Gastrocnemius medialis (tissue), 4 donors: Measurements from ENCODE around the gene ZXDC. TPM values are rescaled to one million over a fixed set of nuclear protein-coding genes. Genes with fewer than 3 reads are reported as not detected.

Experiments used
- ATAC-seq, 2 donors: fragments of 150-250 bp; one replicate each; pipeline ENCODE4 v1.9.1; 2016
- DNase-seq, 2 donors: peaks; one replicate each; pipeline ENCODE4 v3.0.0-alpha.2; 2019
- H3K27ac ChIP-seq, 4 donors: fragments of 200-600 bp; sonication (generic); 1 replicate in 1 of 4; 2 replicates in 3 of 4; pipeline ENCODE4 v1.5.1; 2016 to 2018; ENCODE audit warnings: mild to moderate bottlenecking in 2 of 4, moderate library complexity in 1 of 4
- H3K27me3 ChIP-seq, 3 donors: fragments of 200-600 bp; sonication (generic) in 2 of 3; 1 replicate in 1 of 3; 2 replicates in 2 of 3; pipeline versions ENCODE4 v1.5.1 to v1.6.0; 2016 to 2019; ENCODE audit warnings: mild to moderate bottlenecking in 1 of 3, moderate library complexity in 1 of 3
- H3K36me3 ChIP-seq, 2 donors: fragments of 200-600 bp; sonication (generic) in 1 of 2; one replicate each; pipeline ENCODE4 v1.5.1; 2017 to 2018
- H3K4me1 ChIP-seq, 2 donors: fragments of 200-600 bp; sonication (generic) in 1 of 2; one replicate each; pipeline ENCODE4 v1.5.1; 2016 to 2017; ENCODE audit warnings: mild to moderate bottlenecking in 2 of 2
- H3K4me3 ChIP-seq, 4 donors: fragments of 200-600 bp; sonication (generic) in 3 of 4; 1 replicate in 1 of 4; 2 replicates in 3 of 4; pipeline ENCODE4 v1.5.1; 2016 to 2019; ENCODE audit warnings: mild to moderate bottlenecking in 2 of 4
- H3K9me3 ChIP-seq, 3 donors: fragments of 200-600 bp; sonication (generic) in 2 of 3; 1 replicate in 1 of 3; 2 replicates in 2 of 3; pipeline ENCODE4 v1.5.1; 2016 to 2019
- POLR2A ChIP-seq, 2 donors: fragments of 450-650 bp; IDR thresholded peaks; one replicate each; pipeline ENCODE4 v1.6.1; 2017; ENCODE audit warnings: antibody characterized with exemption in 2 of 2, mild to moderate bottlenecking in 2 of 2, moderate library complexity in 2 of 2
- in situ Hi-C, 4 donors: fragments of 200-750 bp; cut with MboI; loops; one replicate each; pipeline versions ENCODE4 v1.15.0 to v1.8.0; 2017; ENCODE audit warnings: low sequenced_read_pairs in 4 of 4
- intact Hi-C: fragments of 100-400 bp; cut with DNase I; formaldehyde crosslinking; loops from one replicate; pipeline ENCODE4 v1.15.1; 2023; ENCODE audit warnings: low total_unique reads
- total RNA-seq, 4 donors: library from RNA; depleted of rRNA; stranded (reverse); fragments of >200 nt; gene quantifications; one replicate each; pipeline versions ENCODE4 v1.1.0 to v1.2.3, GENCODE V29; 2016
- TF ChIP-seq, protein P1 (sequence below), 5 experiments: fragments of 450-650 bp in 3 of 5; fragments of 200-600 bp in 2 of 5; sonication (generic) in 2 of 5; IDR thresholded peaks in 4 of 5; conservative IDR thresholded peaks in 1 of 5; 1 replicate in 4 of 5; 2 replicates in 1 of 5; pipeline ENCODE4 v1.5.1; 2016 to 2019; ENCODE audit warnings: antibody characterized with exemption in 5 of 5, mild to moderate bottlenecking in 3 of 5, moderate library complexity in 3 of 5

The ZXDC gene
- total RNA-seq, 4 donors from 2014 or later: 40.9 to 54.2 (median 45.4) TPM

DNA sequence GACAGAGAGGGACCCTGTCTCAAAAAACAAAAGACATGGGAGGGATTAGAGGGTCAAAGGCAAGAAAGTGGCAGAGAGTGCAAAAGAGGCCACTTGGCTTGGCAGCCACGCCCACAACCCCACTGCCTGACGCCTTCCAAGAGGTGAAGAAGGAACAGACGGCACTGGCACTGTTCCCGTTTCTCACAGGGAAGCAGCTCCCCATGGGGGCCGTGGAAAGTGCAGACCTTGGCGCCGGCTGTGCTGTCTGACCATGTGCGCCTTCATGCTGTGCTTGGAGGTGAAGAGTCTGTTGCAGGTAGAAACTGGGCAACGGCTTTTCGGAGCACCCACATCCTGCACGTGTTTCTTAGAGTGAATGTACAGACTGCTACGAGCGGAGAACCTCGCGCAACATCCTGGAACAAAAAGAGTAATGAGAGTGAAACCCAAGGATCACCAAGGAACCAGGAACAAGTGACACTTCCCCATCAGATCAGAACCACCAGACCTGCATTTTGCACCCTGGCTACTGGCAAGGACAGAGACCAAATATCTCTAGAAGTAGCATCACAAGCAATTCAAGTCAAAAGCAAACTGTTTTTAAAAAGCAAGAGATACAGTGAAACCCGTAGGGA is 9.7 kb downstream of the ZXDC start:
- TF ChIP-seq POLR2A (IDR thresholded peaks at IDR 0.05): no peak
- TF ChIP-seq, protein P1, sequence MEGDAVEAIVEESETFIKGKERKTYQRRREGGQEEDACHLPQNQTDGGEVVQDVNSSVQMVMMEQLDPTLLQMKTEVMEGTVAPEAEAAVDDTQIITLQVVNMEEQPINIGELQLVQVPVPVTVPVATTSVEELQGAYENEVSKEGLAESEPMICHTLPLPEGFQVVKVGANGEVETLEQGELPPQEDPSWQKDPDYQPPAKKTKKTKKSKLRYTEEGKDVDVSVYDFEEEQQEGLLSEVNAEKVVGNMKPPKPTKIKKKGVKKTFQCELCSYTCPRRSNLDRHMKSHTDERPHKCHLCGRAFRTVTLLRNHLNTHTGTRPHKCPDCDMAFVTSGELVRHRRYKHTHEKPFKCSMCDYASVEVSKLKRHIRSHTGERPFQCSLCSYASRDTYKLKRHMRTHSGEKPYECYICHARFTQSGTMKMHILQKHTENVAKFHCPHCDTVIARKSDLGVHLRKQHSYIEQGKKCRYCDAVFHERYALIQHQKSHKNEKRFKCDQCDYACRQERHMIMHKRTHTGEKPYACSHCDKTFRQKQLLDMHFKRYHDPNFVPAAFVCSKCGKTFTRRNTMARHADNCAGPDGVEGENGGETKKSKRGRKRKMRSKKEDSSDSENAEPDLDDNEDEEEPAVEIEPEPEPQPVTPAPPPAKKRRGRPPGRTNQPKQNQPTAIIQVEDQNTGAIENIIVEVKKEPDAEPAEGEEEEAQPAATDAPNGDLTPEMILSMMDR (IDR thresholded peaks at IDR 0.05 in 4 of 5, conservative IDR thresholded peaks at IDR 0.05 in 1 of 5): no peak
- Histone ChIP-seq H3K27me3 (no peaks in the 10 kb centered on the region), H3K36me3 (peaks cover 0 to 62% of the 10 kb centered on the region in 2 donors), H3K9me3 (no peaks in the 10 kb centered on the region), H3K4me1 (peaks cover 89 to 95% of the 10 kb centered on the region in 2 donors), H3K4me3 (no peak overlapping the region), H3K27ac (peak overlapping the region; percentile 94 to 97 (median 96))
- in situ Hi-C loops: no loop called here
- intact Hi-C loops: loop anchor here (10.0 kb wide), 1 partner anchor 841 kb away; no protein-coding TSS in a partner anchor
- ATAC-seq (no peak), DNase-seq (no peak)

DNA sequence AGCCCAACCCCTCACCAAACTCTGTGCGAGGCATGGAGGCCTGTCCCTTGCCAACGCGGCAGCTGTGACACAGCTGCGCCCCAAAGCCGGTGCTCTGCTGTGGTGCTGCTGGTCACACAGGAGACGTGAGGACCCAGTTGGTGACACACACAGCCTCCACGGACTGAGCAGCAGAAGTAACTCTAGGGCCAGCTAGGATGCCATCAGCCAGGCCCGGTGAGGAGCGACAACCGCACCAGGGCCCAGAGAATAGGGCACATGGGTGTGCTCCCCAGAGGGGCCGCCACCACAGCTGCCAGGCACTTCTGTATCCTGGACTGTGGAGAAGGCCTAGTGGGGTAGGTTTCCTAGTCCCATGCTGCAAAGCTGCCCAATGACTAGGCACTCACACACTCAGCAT is 10.7 kb downstream of the ZXDC start:
- in situ Hi-C loops (no loop called here), intact Hi-C loops (loop anchor here (5.0 to 10.0 kb wide), 2 partner anchors 283 to 840 kb away; partner anchors contain the start of gene ALDH1L1)
- TF ChIP-seq, protein P1 (IDR thresholded peaks at IDR 0.05 in 4 of 5, conservative IDR thresholded peaks at IDR 0.05 in 1 of 5): no peak
- TF ChIP-seq POLR2A (IDR thresholded peaks at IDR 0.05): no peak
- ATAC-seq (no peak), DNase-seq (no peak)
- no peak overlapping the region for H3K4me3 ChIP-seq
- H3K27me3 ChIP-seq: no peaks in the 10 kb centered on the region
- peaks cover 88 to 95% of the 10 kb centered on the region in 2 donors for H3K4me1 ChIP-seq
- H3K36me3 ChIP-seq: peaks cover 0 to 64% of the 10 kb centered on the region in 2 donors
- no peaks in the 10 kb centered on the region for H3K9me3 ChIP-seq
- peak overlapping the region; percentile 94 to 97 (median 96) for H3K27ac ChIP-seq

DNA sequence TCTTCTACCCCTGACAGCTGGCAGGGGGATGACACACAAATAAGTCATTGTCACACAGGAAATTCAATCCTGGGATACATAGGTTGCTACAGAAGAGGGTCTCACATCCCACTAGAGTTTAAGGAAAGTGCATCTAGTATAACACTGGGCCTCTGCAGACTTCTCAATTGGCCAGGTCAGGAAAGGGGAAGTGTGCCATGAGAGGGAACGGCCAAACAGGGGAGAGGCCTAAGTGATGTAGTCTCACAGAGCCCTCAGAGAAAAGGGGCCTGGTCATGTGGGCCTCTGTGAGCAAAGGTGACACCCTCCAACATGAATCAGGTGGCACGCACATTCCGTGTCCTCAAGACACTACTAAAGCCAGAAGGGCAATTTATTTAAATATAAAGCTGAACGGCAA is 11.2 kb downstream of the ZXDC start:
- ATAC-seq (no peak), DNase-seq (no peak)
- no peak overlapping the region for H3K4me3 ChIP-seq
- intact Hi-C loops (loop anchor here (5.0 to 10.0 kb wide), 2 partner anchors 282 to 840 kb away; partner anchors contain the start of gene ALDH1L1), in situ Hi-C loops (no loop called here)
- peaks cover 0 to 64% of the 10 kb centered on the region in 2 donors for H3K36me3 ChIP-seq
- peak overlapping the region; percentile 94 to 97 (median 96) for H3K27ac ChIP-seq
- TF ChIP-seq, protein P1 (IDR thresholded peaks at IDR 0.05 in 4 of 5, conservative IDR thresholded peaks at IDR 0.05 in 1 of 5): no peak
- TF ChIP-seq POLR2A (IDR thresholded peaks at IDR 0.05): no peak
- peaks cover 88 to 95% of the 10 kb centered on the region in 2 donors for H3K4me1 ChIP-seq
- no peaks in the 10 kb centered on the region for H3K9me3 ChIP-seq
- no peaks in the 10 kb centered on the region for H3K27me3 ChIP-seq

DNA sequence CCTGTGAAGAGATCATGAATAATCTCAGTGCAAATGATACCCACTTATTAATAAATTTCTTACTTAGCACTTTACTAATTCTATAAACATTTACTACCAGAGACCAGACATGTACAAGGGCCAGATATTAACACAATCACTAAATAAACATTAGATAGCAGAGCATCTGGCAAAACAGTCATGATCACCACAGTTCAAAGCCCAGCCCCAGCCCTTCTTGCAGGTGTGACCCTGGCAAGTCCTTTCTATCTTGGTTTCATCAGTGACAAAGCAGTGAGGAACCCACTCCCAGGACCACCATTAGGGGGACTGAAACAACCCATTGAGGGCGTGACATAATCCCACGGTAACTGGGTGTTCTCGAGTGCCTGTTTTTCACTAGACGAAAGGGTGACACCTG is 11.6 kb downstream of the ZXDC start:
- no peak for DNase-seq
- H3K27me3 ChIP-seq: no peaks in the 10 kb centered on the region
- H3K27ac ChIP-seq: peak overlapping the region; percentile 94 to 97 (median 96)
- H3K4me1 ChIP-seq: peaks cover 86 to 95% of the 10 kb centered on the region in 2 donors
- in situ Hi-C loops (no loop called here), intact Hi-C loops (loop anchor here (5.0 to 10.0 kb wide), 2 partner anchors 282 to 839 kb away; partner anchors contain the start of gene ALDH1L1)
- H3K4me3 ChIP-seq: no peak overlapping the region
- TF ChIP-seq, protein P1 (IDR thresholded peaks at IDR 0.05 in 4 of 5, conservative IDR thresholded peaks at IDR 0.05 in 1 of 5): no peak
- no peak for TF ChIP-seq POLR2A (IDR thresholded peaks at IDR 0.05)
- peaks cover 0 to 64% of the 10 kb centered on the region in 2 donors for H3K36me3 ChIP-seq
- H3K9me3 ChIP-seq: no peaks in the 10 kb centered on the region
- no peak for ATAC-seq
